Measurements from ENCODE around the gene BMPR1B.

Gene BMPR1B

DNA sequence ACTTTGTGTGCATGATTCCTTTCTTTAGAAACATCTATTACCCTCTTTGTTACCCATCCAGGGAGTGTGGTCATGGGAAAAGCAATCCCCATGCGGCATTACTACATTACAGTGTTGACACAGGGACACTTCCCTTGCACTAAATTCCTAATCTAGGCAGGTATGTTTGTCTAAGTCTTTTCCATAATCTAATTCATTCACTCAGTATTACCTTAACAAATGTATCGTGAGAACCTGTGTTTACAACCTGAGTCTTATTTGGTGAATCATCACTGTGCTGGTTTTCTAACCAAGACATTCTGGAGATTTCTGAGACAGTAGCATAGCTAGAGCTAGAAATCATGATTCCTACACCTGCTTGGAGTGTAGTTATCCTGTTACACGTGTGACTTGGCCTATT is 326.8 kb downstream of the BMPR1B start:
- no peak overlapping the region for H3K4me3 ChIP-seq (ENCODE audit: low read depth, low read length)
- TF ChIP-seq, protein P1, sequence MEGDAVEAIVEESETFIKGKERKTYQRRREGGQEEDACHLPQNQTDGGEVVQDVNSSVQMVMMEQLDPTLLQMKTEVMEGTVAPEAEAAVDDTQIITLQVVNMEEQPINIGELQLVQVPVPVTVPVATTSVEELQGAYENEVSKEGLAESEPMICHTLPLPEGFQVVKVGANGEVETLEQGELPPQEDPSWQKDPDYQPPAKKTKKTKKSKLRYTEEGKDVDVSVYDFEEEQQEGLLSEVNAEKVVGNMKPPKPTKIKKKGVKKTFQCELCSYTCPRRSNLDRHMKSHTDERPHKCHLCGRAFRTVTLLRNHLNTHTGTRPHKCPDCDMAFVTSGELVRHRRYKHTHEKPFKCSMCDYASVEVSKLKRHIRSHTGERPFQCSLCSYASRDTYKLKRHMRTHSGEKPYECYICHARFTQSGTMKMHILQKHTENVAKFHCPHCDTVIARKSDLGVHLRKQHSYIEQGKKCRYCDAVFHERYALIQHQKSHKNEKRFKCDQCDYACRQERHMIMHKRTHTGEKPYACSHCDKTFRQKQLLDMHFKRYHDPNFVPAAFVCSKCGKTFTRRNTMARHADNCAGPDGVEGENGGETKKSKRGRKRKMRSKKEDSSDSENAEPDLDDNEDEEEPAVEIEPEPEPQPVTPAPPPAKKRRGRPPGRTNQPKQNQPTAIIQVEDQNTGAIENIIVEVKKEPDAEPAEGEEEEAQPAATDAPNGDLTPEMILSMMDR (conservative IDR thresholded peaks at IDR 0.05; ENCODE audit: low read depth, low read length): no peak
- no peak for DNase-seq (ENCODE audit: low read depth)

DNA sequence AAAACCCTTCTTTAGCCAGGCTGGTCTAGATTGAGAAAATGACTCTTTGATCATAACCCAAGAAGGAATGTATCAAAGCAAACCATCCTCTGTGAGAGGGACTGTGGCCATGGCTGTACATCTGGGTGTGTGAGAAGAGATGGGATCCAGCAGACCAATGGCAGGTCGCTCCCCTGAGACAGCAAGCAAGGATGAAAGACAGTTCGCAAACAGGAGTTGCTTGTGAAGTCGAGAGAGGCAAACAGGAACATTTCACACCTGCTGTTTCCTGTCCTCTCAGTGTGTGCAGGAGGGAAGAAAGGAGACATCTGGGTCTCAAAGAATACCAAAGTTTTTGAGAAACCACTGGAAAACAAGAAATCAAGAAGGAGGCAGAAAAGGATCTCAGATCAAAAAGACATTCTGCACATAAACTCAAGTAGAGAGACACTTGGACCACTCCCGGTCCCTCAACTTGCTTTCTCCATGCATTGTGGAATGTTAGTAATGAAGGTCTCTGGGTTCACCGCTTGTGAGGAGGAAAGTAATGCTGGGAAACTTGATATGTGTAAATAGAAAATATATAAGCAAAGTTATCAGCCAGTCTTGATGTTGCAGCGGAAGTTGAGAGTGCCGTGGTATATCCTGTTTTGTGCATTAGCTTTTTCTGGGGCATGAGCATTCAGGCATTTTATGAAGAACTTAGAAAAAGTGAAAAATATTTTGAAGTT is 327.5 kb downstream of the BMPR1B start:
- peak; percentile 35 for DNase-seq (ENCODE audit: low read depth)
- TF ChIP-seq, protein P1 (conservative IDR thresholded peaks at IDR 0.05; ENCODE audit: low read depth, low read length): no peak
- no peak overlapping the region for H3K4me3 ChIP-seq (ENCODE audit: low read depth, low read length)

DNA sequence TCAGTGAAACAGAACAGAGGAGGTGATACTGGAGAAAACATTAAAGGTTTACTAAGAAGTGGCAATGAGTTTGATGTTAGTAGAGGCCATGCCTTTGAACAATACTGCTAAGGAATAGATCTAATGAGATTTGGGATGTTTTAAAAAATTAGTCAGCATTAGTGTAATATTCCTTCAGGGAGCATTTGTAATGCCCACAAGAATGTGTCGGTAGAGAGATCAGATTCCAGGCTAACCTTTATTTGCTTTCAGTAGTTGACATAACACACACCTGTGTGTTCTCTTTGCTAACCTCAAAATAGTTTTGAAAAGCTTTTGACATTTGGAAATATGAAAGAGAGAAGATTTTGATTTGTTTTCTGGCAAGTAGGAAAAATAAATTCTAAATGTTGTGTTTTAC is 328.8 kb downstream of the BMPR1B start:
- no peak overlapping the region for H3K4me3 ChIP-seq (ENCODE audit: low read depth, low read length)
- DNase-seq (ENCODE audit: low read depth): no peak
- TF ChIP-seq, protein P1 (conservative IDR thresholded peaks at IDR 0.05; ENCODE audit: low read depth, low read length): no peak

DNA sequence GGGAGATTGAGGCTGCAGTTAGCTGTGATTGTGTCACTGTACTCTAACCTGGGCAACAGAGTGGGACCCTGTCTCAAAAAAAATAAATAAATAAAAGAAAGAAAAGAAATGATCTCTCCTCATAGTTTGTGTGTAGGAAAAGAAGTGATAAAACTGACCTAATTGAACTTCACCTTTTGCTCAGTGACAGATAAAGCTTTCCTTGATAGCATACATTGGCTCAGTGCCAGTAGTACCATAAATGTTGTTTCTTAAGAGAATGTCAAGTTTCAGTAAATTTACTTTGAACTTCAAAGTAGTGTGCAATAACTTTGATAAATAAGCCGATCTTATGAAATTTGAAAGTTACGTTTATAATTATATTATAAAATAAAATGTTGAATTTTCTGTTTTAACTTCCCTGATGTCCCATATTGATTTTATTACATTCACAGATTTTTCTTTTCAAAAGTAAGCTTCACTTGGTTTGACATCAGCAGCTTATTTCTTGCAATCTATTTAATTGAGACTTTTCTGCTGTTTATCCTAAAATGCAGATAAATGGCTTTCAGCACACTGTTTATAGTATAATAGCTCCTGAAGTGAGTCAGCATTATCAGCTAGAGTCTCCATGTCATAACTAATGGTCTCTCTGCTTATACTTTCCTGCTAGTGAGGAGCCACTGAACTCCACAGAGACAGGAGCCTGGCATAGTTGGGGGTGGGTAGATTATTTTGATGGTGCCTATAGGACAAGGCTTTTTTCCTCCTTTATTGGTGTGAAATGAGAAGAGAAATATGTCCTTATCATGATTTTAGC is 330.1 kb downstream of the BMPR1B start:
- DNase-seq (ENCODE audit: low read depth): peak; percentile 55
- TF ChIP-seq, protein P1 (conservative IDR thresholded peaks at IDR 0.05; ENCODE audit: low read depth, low read length): no peak
- no peak overlapping the region for H3K4me3 ChIP-seq (ENCODE audit: low read depth, low read length)

DNA sequence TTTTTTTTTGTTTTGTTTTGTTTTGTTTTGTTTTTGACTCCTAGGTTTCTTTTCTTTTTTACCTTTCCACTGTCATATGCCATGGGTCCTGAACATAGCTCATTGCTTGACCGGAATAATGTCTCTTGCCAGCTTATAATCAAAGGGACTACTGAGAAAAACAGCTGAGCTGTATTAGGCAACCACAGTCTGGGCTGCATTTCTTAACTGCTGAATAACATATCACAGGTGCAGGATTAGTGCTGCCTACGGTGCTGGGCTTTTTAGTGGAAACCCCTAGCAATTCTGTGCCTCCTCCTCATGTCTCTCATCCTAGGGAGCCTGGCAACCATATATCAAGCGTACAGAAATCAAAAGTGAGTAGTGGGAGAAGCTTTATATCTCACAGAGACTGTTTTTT is 333.5 kb downstream of the BMPR1B start:
- TF ChIP-seq, protein P1 (conservative IDR thresholded peaks at IDR 0.05; ENCODE audit: low read depth, low read length): no peak
- peak; percentile 72 for DNase-seq (ENCODE audit: low read depth)
- H3K4me3 ChIP-seq (ENCODE audit: low read depth, low read length): no peak overlapping the region

DNA sequence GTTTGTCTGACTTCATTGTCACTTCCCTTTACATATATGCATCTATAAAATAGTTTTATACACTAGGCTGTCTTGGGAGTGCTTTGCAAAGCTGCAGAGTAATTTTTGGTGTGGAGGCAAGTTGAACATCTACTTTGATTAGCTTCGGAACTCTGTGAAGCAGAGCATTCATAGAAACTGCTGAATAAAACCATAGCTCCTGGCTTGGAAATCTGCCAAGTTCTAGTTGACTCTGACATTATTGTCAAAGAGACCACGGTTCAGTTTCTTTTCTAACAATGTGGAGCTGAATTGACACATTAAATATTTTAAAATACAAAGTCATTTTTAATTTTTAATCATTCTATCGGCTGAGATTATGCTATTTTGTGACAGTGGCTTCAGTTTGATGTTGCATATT is 335.0 kb downstream of the BMPR1B start:
- no peak for DNase-seq (ENCODE audit: low read depth)
- no peak overlapping the region for H3K4me3 ChIP-seq (ENCODE audit: low read depth, low read length)

More for the DNA sequence above, 335.0 kb downstream of the BMPR1B start:
- TF ChIP-seq, protein P1 (conservative IDR thresholded peaks at IDR 0.05; ENCODE audit: low read depth, low read length): no peak

Measured in choroid plexus epithelial cell (primary cell).